Measurements from ENCODE around the gene CGB1.

The CGB1 gene

GRCh38 chr19:48989701-48990291, 46.9 kb downstream of the CGB1 start:
- TF ChIP-seq CTCF (IDR thresholded peaks at IDR 0.05; ENCODE audit: low read depth, low read length): no peak
- H3K4me3 ChIP-seq (ENCODE audit: low read depth, low read length): no peak overlapping the region

GRCh38 chr19:48988860-48989259, 47.8 kb downstream of the CGB1 start:
- no peak for TF ChIP-seq CTCF (IDR thresholded peaks at IDR 0.05; ENCODE audit: low read depth, low read length)

GRCh38 chr19:48988286-48988685, 48.4 kb downstream of the CGB1 start:
- H3K4me3 ChIP-seq (ENCODE audit: low read depth, low read length): no peak overlapping the region
- TF ChIP-seq CTCF (IDR thresholded peaks at IDR 0.05; ENCODE audit: low read depth, low read length): no peak

More at GRCh38 chr19:48988860-48989259, 47.8 kb downstream of the CGB1 start:
- no peak overlapping the region for H3K4me3 ChIP-seq (ENCODE audit: low read depth, low read length)

GRCh38 chr19:48987323-48987722, 49.4 kb downstream of the CGB1 start:
- TF ChIP-seq CTCF (IDR thresholded peaks at IDR 0.05; ENCODE audit: low read depth, low read length): no peak

GRCh38 chr19:48986211-48986610, 50.5 kb downstream of the CGB1 start:
- TF ChIP-seq CTCF (IDR thresholded peaks at IDR 0.05; ENCODE audit: low read depth, low read length): no peak
- H3K4me3 ChIP-seq (ENCODE audit: low read depth, low read length): no peak overlapping the region

More at GRCh38 chr19:48987323-48987722, 49.4 kb downstream of the CGB1 start:
- no peak overlapping the region for H3K4me3 ChIP-seq (ENCODE audit: low read depth, low read length)

DNA sequence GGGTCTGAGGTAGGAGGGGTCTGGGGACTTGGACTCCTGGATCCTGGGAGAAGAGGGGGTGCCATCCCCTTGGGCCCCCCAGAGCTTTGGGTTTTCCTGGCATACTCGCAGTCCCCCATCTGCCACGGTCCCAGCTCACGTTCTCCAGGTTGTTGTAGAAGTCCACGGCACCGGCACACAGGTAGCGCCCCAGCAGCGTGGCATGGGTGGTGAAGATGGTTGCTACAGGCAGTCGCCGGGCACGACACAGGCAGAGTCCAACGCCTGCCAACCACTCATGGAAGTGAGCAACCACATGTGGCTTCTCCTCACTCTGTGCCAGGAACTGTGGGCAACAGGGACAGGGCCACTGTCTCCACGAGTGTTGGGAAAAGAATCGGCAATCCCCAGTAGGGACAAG, 51.0 kb downstream of the CGB1 start:
- no peak for TF ChIP-seq CTCF (IDR thresholded peaks at IDR 0.05; ENCODE audit: low read depth, low read length)
- no peak overlapping the region for H3K4me3 ChIP-seq (ENCODE audit: low read depth, low read length)

All from WI38 (cell line).